HUES6 (cell line): Measurements from ENCODE around the gene SLFN12L.

Source experiments
- H3K27ac ChIP-seq: 2 replicates; pipeline ENCODE4 v1.7.0; 2013; ENCODE audit warnings: low read depth, mild to moderate bottlenecking, low read length, inconsistent platforms
- H3K27me3 ChIP-seq: 2 replicates; pipeline ENCODE4 v1.6.1; 2013; ENCODE audit warnings: low read length; ENCODE audit not compliant: control insufficient read depth, insufficient read depth
- H3K36me3 ChIP-seq: 2 replicates; pipeline ENCODE4 v1.6.1; 2013; ENCODE audit warnings: low read length; ENCODE audit not compliant: control insufficient read depth, insufficient read depth
- H3K4me1 ChIP-seq: 2 replicates; pipeline ENCODE4 v1.6.1; 2013; ENCODE audit warnings: low read length; ENCODE audit not compliant: control insufficient read depth, insufficient read depth
- H3K4me3 ChIP-seq: 2 replicates; pipeline ENCODE4 v1.5.1; 2013; ENCODE audit warnings: low read depth, low read length
- H3K9ac ChIP-seq: one replicate; pipeline ENCODE4 v1.6.1; 2013; ENCODE audit warnings: mild to moderate bottlenecking, low read length
- H3K9me3 ChIP-seq: 2 replicates; pipeline ENCODE4 v1.6.1; 2013; ENCODE audit warnings: low read depth, low read length; ENCODE audit not compliant: control insufficient read depth, insufficient read depth

Gene SLFN12L

GRCh38 chr17:35429702-35430101, 107.8 kb downstream of the SLFN12L start:
- H3K9me3 ChIP-seq = no peaks in the 10 kb centered on the region
- peak overlapping the region; percentile 71; the same call in 1 of the 2 replicates for H3K4me3 ChIP-seq
- H3K27me3 ChIP-seq = peaks cover 3% of the 10 kb centered on the region; the same call in 1 of the 2 replicates
- peaks cover 7% of the 10 kb centered on the region; the same call in 1 of the 2 replicates for H3K36me3 ChIP-seq
- peaks cover 37% of the 10 kb centered on the region for H3K4me1 ChIP-seq
- no peak overlapping the region for H3K9ac ChIP-seq
- H3K27ac ChIP-seq = no peak overlapping the region

DNA sequence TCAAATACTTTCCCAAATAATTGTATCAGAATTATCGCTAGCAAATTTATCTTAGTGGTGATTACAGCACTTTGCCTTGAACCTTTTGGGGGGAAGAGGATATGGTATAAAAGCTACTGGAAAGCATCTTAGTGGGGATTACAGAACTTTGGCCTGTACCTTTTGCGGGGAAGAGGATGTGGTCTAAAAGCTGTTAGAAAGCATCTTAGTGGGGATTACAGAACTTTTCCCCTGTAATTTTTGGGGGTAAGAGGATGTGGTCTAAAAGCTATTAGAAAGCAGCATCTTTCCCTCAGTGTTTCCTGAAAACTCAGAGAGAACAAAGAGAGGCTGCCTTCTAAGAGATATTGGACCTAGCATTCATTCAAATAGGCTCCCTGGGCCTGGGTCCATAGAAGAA, 109.2 kb downstream of the SLFN12L start:
- no peak overlapping the region for H3K9ac ChIP-seq
- peaks cover 25% of the 10 kb centered on the region for H3K4me1 ChIP-seq
- H3K27me3 ChIP-seq = no peaks in the 10 kb centered on the region

GRCh38 chr17:35423761-35424160, 113.7 kb downstream of the SLFN12L start:
- H3K27ac ChIP-seq = no peak overlapping the region
- H3K9me3 ChIP-seq = no peaks in the 10 kb centered on the region
- peaks cover 42% of the 10 kb centered on the region for H3K36me3 ChIP-seq
- no peak overlapping the region for H3K4me3 ChIP-seq
- peaks cover 3% of the 10 kb centered on the region for H3K4me1 ChIP-seq
- H3K27me3 ChIP-seq = no peaks in the 10 kb centered on the region
- H3K9ac ChIP-seq = no peak overlapping the region

More for the DNA sequence above, 109.2 kb downstream of the SLFN12L start:
- Histone ChIP-seq H3K27ac (no peak overlapping the region), H3K4me3 (no peak overlapping the region), H3K36me3 (peaks cover 10% of the 10 kb centered on the region; the same call in 1 of the 2 replicates), H3K9me3 (no peaks in the 10 kb centered on the region)
